A673 (cell line): Measurements from ENCODE around the gene SSNA1.

Experiments used
- EZH2 ChIP-seq: fragments of 200-600 bp; sonication (generic); IDR thresholded peaks from 2 replicates; pipeline ENCODE4 v1.6.1; 2017; ENCODE audit warnings: borderline replicate concordance, low read depth, mild to moderate bottlenecking, mixed read lengths, antibody characterized with exemption, low read length; ENCODE audit not compliant: poor library complexity, severe bottlenecking
- TF ChIP-seq, protein P1 (sequence below): fragments of 300-800, 200-600 bp; sonication (generic); conservative IDR thresholded peaks from 2 replicates; pipeline ENCODE4 v1.5.1; 2017; ENCODE audit warnings: low read depth, mild to moderate bottlenecking, antibody characterized with exemption, low read length, moderate library complexity, mixed read lengths

DNA sequence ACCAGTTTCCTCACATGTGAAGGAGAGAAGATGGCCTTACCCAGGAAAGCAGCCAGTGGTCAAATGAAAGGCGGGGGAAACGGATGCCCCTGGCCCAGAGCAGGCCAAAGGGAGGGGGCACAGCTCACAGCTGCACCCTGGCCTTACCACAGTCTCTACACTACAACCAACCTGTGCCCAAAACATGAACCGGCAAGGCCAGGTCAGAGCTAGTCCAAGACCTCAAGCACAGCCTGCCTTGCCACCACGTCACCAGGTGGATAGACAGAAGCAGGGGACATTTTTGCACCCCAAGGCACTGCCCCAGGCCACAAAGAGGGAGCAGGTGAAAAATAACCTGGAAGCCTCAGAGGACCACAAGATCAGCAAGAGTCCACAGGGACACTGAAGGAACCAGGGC is 45.0 kb upstream of the SSNA1 start:
- TF ChIP-seq, protein P1, sequence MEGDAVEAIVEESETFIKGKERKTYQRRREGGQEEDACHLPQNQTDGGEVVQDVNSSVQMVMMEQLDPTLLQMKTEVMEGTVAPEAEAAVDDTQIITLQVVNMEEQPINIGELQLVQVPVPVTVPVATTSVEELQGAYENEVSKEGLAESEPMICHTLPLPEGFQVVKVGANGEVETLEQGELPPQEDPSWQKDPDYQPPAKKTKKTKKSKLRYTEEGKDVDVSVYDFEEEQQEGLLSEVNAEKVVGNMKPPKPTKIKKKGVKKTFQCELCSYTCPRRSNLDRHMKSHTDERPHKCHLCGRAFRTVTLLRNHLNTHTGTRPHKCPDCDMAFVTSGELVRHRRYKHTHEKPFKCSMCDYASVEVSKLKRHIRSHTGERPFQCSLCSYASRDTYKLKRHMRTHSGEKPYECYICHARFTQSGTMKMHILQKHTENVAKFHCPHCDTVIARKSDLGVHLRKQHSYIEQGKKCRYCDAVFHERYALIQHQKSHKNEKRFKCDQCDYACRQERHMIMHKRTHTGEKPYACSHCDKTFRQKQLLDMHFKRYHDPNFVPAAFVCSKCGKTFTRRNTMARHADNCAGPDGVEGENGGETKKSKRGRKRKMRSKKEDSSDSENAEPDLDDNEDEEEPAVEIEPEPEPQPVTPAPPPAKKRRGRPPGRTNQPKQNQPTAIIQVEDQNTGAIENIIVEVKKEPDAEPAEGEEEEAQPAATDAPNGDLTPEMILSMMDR: no peak
- no peak for TF ChIP-seq EZH2
